Adrenal gland (tissue), 5 donors: Measurements from ENCODE around the gene ARHGAP32.

Source experiments
- POLR2A ChIP-seq, 2 donors: fragments of 450-650 bp; IDR thresholded peaks; one replicate each; pipeline ENCODE4 v1.6.1; 2017; ENCODE audit warnings: antibody characterized with exemption in 2 of 2, mild to moderate bottlenecking in 2 of 2, moderate library complexity in 1 of 2
- TF ChIP-seq, protein P1 (sequence below), 6 experiments: fragments of 450-650 bp in 4 of 6; fragments of 200-600 bp in 2 of 6; sonication (generic) in 1 of 6; IDR thresholded peaks; 1 replicate in 5 of 6; 2 replicates in 1 of 6; pipeline versions ENCODE4 v1.5.1 to v1.8.0; 2016 to 2021; ENCODE audit warnings: antibody characterized with exemption in 6 of 6, mild to moderate bottlenecking in 2 of 6, moderate library complexity in 1 of 6
- donor health status: DM: no; HTN: no; CAD: no.

DNA sequence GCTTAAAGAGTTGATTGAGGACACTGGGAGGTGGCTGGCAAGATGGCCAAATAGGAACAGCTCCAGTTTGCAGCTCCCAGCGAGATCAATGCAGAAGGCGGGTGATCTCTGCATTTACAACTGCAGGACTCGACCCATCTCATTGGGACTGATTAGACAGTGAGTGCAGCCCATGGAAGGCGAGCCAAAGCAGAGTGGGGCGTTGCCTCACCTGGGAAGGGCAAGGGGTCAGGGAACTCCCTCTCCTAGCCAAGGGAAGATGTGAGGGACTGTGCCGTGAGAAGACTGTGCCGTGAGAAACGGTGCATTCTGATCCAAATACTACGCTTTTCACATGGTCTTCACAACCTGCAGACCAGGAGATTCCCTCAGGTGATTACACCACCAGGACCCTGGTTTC is 36.4 kb downstream of the ARHGAP32 start:
- TF ChIP-seq, protein P1, sequence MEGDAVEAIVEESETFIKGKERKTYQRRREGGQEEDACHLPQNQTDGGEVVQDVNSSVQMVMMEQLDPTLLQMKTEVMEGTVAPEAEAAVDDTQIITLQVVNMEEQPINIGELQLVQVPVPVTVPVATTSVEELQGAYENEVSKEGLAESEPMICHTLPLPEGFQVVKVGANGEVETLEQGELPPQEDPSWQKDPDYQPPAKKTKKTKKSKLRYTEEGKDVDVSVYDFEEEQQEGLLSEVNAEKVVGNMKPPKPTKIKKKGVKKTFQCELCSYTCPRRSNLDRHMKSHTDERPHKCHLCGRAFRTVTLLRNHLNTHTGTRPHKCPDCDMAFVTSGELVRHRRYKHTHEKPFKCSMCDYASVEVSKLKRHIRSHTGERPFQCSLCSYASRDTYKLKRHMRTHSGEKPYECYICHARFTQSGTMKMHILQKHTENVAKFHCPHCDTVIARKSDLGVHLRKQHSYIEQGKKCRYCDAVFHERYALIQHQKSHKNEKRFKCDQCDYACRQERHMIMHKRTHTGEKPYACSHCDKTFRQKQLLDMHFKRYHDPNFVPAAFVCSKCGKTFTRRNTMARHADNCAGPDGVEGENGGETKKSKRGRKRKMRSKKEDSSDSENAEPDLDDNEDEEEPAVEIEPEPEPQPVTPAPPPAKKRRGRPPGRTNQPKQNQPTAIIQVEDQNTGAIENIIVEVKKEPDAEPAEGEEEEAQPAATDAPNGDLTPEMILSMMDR (IDR thresholded peaks at IDR 0.05) = no peak
- no peak for TF ChIP-seq POLR2A (IDR thresholded peaks at IDR 0.05)
